NCI-H2107 (cell line): ENCODE data around the gene PRLH.
A peak's percentile ranks its signal among the peaks of the same experiment; 100 is the strongest.

ENCODE experiments used
- DNase-seq: peaks from one replicate; lab custom pipeline; 2025; lab: John Stamatoyannopoulos, UW

PRLH gene

GRCh38 chr2:237566401-237567235, at the start of gene PRLH:
TSS of gene PRLH (plus strand) at chr2:237566574. CDS start at chr2:237566574, 0 bp downstream.
- no peak for DNase-seq

GRCh38 chr2:237517163-237517562, 49.2 kb upstream of the PRLH start:
- DNase-seq, result no peak

GRCh38 chr2:237517990-237518389, 48.4 kb upstream of the PRLH start:
- DNase-seq, result no peak

- DNase-seq, result no peak
Measured at GRCh38 chr2:237519506-237520245, 46.7 kb upstream of the PRLH start.

- no peak for DNase-seq
Measured at GRCh38 chr2:237520290-237520689, 46.1 kb upstream of the PRLH start.

GRCh38 chr2:237524631-237525030, 41.7 kb upstream of the PRLH start:
- DNase-seq, result no peak

- DNase-seq, result no peak
Measured at GRCh38 chr2:237525559-237526157, 40.7 kb upstream of the PRLH start.

- DNase-seq, result no peak
Measured at GRCh38 chr2:237527233-237527632, 39.1 kb upstream of the PRLH start.

- no peak for DNase-seq
Measured at GRCh38 chr2:237527766-237528165, 38.6 kb upstream of the PRLH start.

GRCh38 chr2:237529452-237530402, 36.6 kb upstream of the PRLH start:
- peak; percentile 10 for DNase-seq

- DNase-seq, result peak; percentile 13
Measured at GRCh38 chr2:237530472-237531433, 35.6 kb upstream of the PRLH start.

- no peak for DNase-seq
Measured at GRCh38 chr2:237532160-237532559, 34.2 kb upstream of the PRLH start.

- DNase-seq, result no peak
Measured at GRCh38 chr2:237533668-237534161, 32.7 kb upstream of the PRLH start.

- no peak for DNase-seq
Measured at GRCh38 chr2:237534380-237534779, 32.0 kb upstream of the PRLH start.

- DNase-seq, result no peak
Measured at GRCh38 chr2:237535385-237536082, 30.8 kb upstream of the PRLH start.

- no peak for DNase-seq
Measured at GRCh38 chr2:237536083-237536415, 30.3 kb upstream of the PRLH start.

- no peak for DNase-seq
Measured at GRCh38 chr2:237536617-237537016, 29.8 kb upstream of the PRLH start.

- DNase-seq, result no peak
Measured at GRCh38 chr2:237538001-237538720, 28.2 kb upstream of the PRLH start.

GRCh38 chr2:237538901-237539300, 27.5 kb upstream of the PRLH start:
- no peak for DNase-seq
